ENCODE data around the gene ANKS1B. TPM values are rescaled to one million over a fixed set of nuclear protein-coding genes. Genes with fewer than 3 reads are reported as not detected.

ANKS1B gene
- total and polyA plus RNA-seq, 4 experiments from 2014 or later, result 0.28 to 0.55 TPM; not detected in 2

DNA sequence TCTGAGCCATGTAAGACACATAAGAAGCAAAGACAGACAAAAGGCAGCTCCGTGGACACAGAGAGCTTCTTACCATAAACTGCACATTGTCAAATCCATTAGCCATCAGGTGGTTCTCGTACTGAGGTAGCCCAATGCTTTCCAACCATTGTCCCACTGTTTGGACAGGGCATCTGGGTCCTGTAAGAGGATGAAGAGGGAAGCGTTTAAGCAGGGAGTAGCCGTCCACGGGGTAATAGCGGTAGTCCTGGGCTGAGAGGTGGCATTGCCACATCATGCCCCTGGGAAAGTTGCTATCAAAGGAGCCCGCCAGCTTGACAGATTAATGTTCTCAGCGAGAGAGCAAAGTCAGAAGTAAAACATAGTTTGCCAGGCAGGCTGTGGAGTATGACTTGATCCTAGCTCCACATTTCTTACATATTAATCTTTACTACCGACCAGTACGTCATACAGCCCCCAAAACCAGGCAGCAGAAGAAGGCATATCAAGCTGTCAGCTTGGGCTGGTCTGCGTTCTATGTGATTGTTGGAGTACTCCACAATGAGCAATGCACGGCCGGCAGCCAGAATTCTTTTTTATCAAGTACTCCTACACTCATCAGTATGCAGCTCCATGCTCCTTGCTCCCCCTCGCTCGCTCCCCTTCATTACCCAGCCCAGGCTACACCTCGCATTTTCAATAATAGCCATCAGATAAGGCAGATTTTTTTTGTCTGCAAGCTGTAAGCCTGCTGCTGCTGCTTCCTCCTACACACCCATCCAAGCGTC lies 830.3 kb downstream of the ANKS1B start:
- intact Hi-C loops (cut with micrococcal nuclease), result no loop called here
- DNase-seq, result no peak
- no peaks in the 10 kb centered on the region for H3K9me3 ChIP-seq (ENCODE audit: control insufficient read depth in 1 of 2, low read length in 2 of 2)
- H3K36me3 Mint-ChIP-seq, result no peaks in the 10 kb centered on the region
- H3K4me1 ChIP-seq (ENCODE audit: insufficient read depth, low read length), result no peaks in the 10 kb centered on the region
- ChIA-PET CTCF (ENCODE audit: partially characterized antibody) (no interaction called here), POLR2A (ENCODE audit: partially characterized antibody) (no interaction called here)
- no peaks in the 10 kb centered on the region for H3K36me3 ChIP-seq (ENCODE audit: insufficient read depth, low read length)
- no peaks in the 10 kb centered on the region for H3K4me1 Mint-ChIP-seq
- no peak overlapping the region for H3K27ac ChIP-seq (ENCODE audit: low read depth, low read length)
- H3K27me3 Mint-ChIP-seq, result no peaks in the 10 kb centered on the region
- H3K4me3 Mint-ChIP-seq, result no peak overlapping the region
- no peak overlapping the region for H3K4me3 ChIP-seq (ENCODE audit: low read length in 2 of 2)
- H3K27ac Mint-ChIP-seq, result no peak overlapping the region
- H3K27me3 ChIP-seq (ENCODE audit: insufficient read depth, low read length), result no peaks in the 10 kb centered on the region
- peaks cover 0 to 4% (median under 1%) of the 10 kb centered on the region in 8 donors for H3K9me3 Mint-ChIP-seq

DNA sequence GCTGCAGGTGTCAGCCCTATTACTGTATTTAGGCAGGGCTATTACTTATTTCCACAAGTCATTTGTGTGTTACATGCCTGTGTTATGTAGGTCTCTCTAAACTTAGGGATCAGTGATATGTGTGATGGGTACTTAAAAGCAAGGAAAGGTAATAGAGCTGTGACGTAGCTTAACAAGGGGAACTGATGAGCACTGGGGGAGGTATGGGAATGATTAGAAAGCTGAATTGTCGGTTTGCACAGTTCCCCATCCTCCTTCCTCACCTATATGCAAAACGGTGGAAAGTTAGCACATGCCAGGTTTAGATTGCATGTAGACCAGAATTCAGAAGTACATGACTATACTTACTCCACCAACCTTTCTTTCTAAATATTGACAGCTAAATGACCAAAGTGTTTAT lies 831.4 kb downstream of the ANKS1B start:
- ChIA-PET CTCF (ENCODE audit: partially characterized antibody) (no interaction called here), POLR2A (ENCODE audit: partially characterized antibody) (no interaction called here)
- Mint-ChIP-seq H3K9me3 (peaks cover 0 to 4% (median 0%) of the 10 kb centered on the region in 8 donors), H3K4me1 (no peaks in the 10 kb centered on the region), H3K27ac (no peak overlapping the region), H3K27me3 (no peaks in the 10 kb centered on the region), H3K36me3 (no peaks in the 10 kb centered on the region), H3K4me3 (no peak overlapping the region)
- H3K27me3 ChIP-seq (ENCODE audit: insufficient read depth, low read length), result no peaks in the 10 kb centered on the region
- no peaks in the 10 kb centered on the region for H3K36me3 ChIP-seq (ENCODE audit: insufficient read depth, low read length)
- intact Hi-C loops (cut with micrococcal nuclease), result no loop called here
- no peaks in the 10 kb centered on the region for H3K4me1 ChIP-seq (ENCODE audit: insufficient read depth, low read length)
- no peak for DNase-seq
- no peak overlapping the region for H3K27ac ChIP-seq (ENCODE audit: low read depth, low read length)
- H3K9me3 ChIP-seq (ENCODE audit: control insufficient read depth in 1 of 2, low read length in 2 of 2), result no peaks in the 10 kb centered on the region
- no peak overlapping the region for H3K4me3 ChIP-seq (ENCODE audit: low read length in 2 of 2)

DNA sequence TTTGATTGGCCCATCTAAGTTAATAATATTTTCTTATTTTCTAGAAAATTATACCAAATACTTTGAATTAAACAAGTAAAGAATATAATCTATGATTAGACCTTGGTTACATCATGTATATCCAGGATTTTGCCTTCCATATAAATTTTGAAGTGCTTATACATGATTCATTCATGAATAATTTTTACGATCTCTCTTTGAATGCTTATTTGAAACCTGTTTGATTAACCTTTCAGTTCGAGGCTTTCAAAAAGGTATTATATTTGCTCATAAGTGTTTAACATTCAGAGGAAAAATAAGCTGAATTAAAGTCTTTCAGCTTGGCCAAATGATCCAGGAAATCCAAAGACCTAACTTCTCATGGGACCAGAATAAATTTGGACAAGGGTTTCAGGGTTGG lies 832.4 kb downstream of the ANKS1B start:
- Histone ChIP-seq H3K27me3 (ENCODE audit: insufficient read depth, low read length) (no peaks in the 10 kb centered on the region), H3K36me3 (ENCODE audit: insufficient read depth, low read length) (no peaks in the 10 kb centered on the region), H3K4me1 (ENCODE audit: insufficient read depth, low read length) (no peaks in the 10 kb centered on the region), H3K27ac (ENCODE audit: low read depth, low read length) (no peak overlapping the region), H3K4me3 (ENCODE audit: low read length in 2 of 2) (no peak overlapping the region), H3K9me3 (ENCODE audit: control insufficient read depth in 1 of 2, low read length in 2 of 2) (no peaks in the 10 kb centered on the region)
- Mint-ChIP-seq H3K9me3 (peaks cover 0 to 4% (median 0%) of the 10 kb centered on the region in 8 donors), H3K4me1 (no peaks in the 10 kb centered on the region), H3K27me3 (no peaks in the 10 kb centered on the region), H3K4me3 (no peak overlapping the region), H3K36me3 (no peaks in the 10 kb centered on the region), H3K27ac (no peak overlapping the region)
- DNase-seq, result no peak
- CTCF ChIA-PET (ENCODE audit: partially characterized antibody), result no interaction called here
- POLR2A ChIA-PET (ENCODE audit: partially characterized antibody), result no interaction called here
- intact Hi-C loops (cut with micrococcal nuclease), result no loop called here

DNA sequence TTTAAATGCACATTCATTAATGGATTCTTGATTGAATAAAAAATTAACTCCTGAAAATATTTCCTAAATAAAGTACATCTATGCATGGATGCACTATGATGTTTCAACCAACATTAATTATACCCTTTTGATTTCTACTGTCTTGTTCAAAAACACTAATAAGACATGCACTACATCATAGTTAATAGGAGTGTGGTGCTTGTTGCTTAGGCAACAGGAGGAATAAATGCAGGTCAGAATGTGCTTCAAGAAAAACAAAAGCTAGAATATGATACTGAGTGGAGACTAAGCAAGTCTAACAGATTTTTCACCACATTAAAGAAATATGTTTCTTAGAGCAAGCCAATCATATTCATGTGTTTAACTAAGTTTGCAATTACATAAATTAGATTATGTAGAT lies 833.0 kb downstream of the ANKS1B start:
- Histone ChIP-seq H3K9me3 (ENCODE audit: control insufficient read depth in 1 of 2, low read length in 2 of 2) (no peaks in the 10 kb centered on the region), H3K4me3 (ENCODE audit: low read length in 2 of 2) (no peak overlapping the region), H3K4me1 (ENCODE audit: insufficient read depth, low read length) (no peaks in the 10 kb centered on the region), H3K27me3 (ENCODE audit: insufficient read depth, low read length) (no peaks in the 10 kb centered on the region), H3K27ac (ENCODE audit: low read depth, low read length) (no peak overlapping the region), H3K36me3 (ENCODE audit: insufficient read depth, low read length) (no peaks in the 10 kb centered on the region)
- Mint-ChIP-seq H3K4me1 (no peaks in the 10 kb centered on the region), H3K9me3 (peaks cover 0 to 4% (median 0%) of the 10 kb centered on the region in 8 donors), H3K27ac (no peak overlapping the region), H3K27me3 (no peaks in the 10 kb centered on the region), H3K36me3 (no peaks in the 10 kb centered on the region), H3K4me3 (no peak overlapping the region)
- intact Hi-C loops (cut with micrococcal nuclease), result no loop called here
- no peak for DNase-seq
- POLR2A ChIA-PET (ENCODE audit: partially characterized antibody), result no interaction called here
- CTCF ChIA-PET (ENCODE audit: partially characterized antibody), result no interaction called here

DNA sequence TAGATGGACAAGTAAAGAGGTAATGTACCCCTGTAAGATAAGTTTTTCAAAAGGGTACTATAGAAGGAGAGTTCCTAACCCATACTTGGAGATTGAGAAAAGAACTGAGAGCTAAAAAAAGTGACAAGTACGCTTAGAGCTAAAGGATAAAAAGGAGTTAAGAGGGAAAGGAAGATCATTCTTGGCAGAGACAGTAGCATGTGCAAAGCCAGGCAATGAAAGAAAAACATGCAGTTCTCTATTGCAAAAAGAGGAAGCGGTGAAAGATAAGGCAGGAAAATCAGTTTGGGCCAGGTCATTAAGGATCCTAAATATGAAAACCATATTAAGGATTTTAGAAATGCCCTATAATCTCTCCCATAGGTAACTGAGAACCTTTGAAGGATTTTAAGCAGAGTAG lies 837.6 kb downstream of the ANKS1B start:
- H3K4me3 ChIP-seq (ENCODE audit: low read length in 2 of 2), result no peak overlapping the region
- DNase-seq, result no peak

DNA sequence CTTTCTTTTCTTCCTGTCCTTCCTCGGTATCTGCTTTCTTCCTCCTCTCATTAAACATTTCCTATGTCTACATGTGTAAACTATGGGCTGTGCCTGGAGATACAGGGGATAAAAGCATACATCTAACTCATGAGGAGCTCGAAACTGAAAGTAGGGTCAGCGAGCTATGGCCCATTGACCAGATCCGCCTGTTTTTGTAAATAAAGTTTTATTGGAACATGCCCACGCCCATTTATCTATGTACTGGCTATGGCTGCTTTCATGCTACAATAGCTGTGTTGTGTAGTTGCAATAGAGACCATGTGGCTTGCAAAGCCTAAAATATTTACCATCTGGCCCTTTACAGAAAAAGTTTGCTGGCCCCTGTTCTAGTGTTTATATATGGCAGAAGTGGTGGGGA lies 838.0 kb downstream of the ANKS1B start:
- POLR2A ChIA-PET (ENCODE audit: partially characterized antibody), result no interaction called here
- no peaks in the 10 kb centered on the region for H3K36me3 Mint-ChIP-seq
- intact Hi-C loops (cut with micrococcal nuclease), result no loop called here
- Histone ChIP-seq H3K4me3 (ENCODE audit: low read length in 2 of 2) (no peak overlapping the region), H3K27ac (ENCODE audit: low read depth, low read length) (no peak overlapping the region), H3K4me1 (ENCODE audit: insufficient read depth, low read length) (no peaks in the 10 kb centered on the region), H3K27me3 (ENCODE audit: insufficient read depth, low read length) (no peaks in the 10 kb centered on the region), H3K36me3 (ENCODE audit: insufficient read depth, low read length) (no peaks in the 10 kb centered on the region), H3K9me3 (ENCODE audit: control insufficient read depth in 1 of 2, low read length in 2 of 2) (no peaks in the 10 kb centered on the region)
- H3K4me1 Mint-ChIP-seq, result no peaks in the 10 kb centered on the region
- H3K4me3 Mint-ChIP-seq, result no peak overlapping the region
- CTCF ChIA-PET (ENCODE audit: partially characterized antibody), result interaction anchor here (1.2 kb wide), 1 partner anchor 12 kb away, joined by 4 read pairs; no protein-coding TSS in a partner anchor
- H3K9me3 Mint-ChIP-seq, result peaks cover 3 to 27% (median 9%) of the 10 kb centered on the region in 8 donors
- no peak overlapping the region for H3K27ac Mint-ChIP-seq
- H3K27me3 Mint-ChIP-seq, result no peaks in the 10 kb centered on the region
- no peak for DNase-seq

More for the DNA sequence above, 837.6 kb downstream of the ANKS1B start:
- Mint-ChIP-seq H3K4me3 (no peak overlapping the region), H3K27ac (no peak overlapping the region), H3K27me3 (no peaks in the 10 kb centered on the region), H3K4me1 (no peaks in the 10 kb centered on the region), H3K9me3 (peaks cover under 1 to 23% (median 6%) of the 10 kb centered on the region in 8 donors), H3K36me3 (no peaks in the 10 kb centered on the region)
- POLR2A ChIA-PET (ENCODE audit: partially characterized antibody), result no interaction called here
- intact Hi-C loops (cut with micrococcal nuclease), result no loop called here
- Histone ChIP-seq H3K27me3 (ENCODE audit: insufficient read depth, low read length) (no peaks in the 10 kb centered on the region), H3K4me1 (ENCODE audit: insufficient read depth, low read length) (no peaks in the 10 kb centered on the region), H3K9me3 (ENCODE audit: control insufficient read depth in 1 of 2, low read length in 2 of 2) (no peaks in the 10 kb centered on the region), H3K36me3 (ENCODE audit: insufficient read depth, low read length) (no peaks in the 10 kb centered on the region), H3K27ac (ENCODE audit: low read depth, low read length) (no peak overlapping the region)
- CTCF ChIA-PET (ENCODE audit: partially characterized antibody), result no interaction called here

DNA sequence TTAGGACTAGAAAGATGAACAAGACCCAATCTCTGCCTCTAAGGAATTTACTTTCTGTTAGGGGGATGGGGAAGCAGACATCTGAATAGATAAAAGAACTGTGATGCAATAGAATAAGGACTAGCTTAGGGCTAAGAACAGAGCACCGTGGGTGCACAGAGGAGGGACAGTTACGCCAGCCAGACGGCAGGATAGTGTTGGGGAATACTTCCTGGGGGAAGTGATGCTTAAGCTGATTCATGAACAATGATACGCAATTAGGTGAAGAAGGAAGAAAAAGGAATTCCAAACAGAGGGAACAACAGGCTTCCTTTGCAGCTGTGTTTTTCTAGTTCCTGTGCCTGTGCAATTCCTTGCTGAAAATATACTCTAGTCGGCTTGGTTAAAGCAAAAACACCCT lies 838.6 kb downstream of the ANKS1B start:
- DNase-seq, result no peak
- ChIA-PET POLR2A (ENCODE audit: partially characterized antibody) (no interaction called here), CTCF (ENCODE audit: partially characterized antibody) (interaction anchor here (1.2 kb wide), 1 partner anchor 12 kb away, joined by 4 read pairs; no protein-coding TSS in a partner anchor)
- H3K4me3 Mint-ChIP-seq, result no peak overlapping the region
- H3K9me3 Mint-ChIP-seq, result peaks cover 3 to 29% (median 10%) of the 10 kb centered on the region in 8 donors
- H3K36me3 Mint-ChIP-seq, result no peaks in the 10 kb centered on the region
- Histone ChIP-seq H3K4me1 (ENCODE audit: insufficient read depth, low read length) (no peaks in the 10 kb centered on the region), H3K36me3 (ENCODE audit: insufficient read depth, low read length) (no peaks in the 10 kb centered on the region), H3K9me3 (ENCODE audit: control insufficient read depth in 1 of 2, low read length in 2 of 2) (no peaks in the 10 kb centered on the region), H3K27me3 (ENCODE audit: insufficient read depth, low read length) (no peaks in the 10 kb centered on the region), H3K27ac (ENCODE audit: low read depth, low read length) (no peak overlapping the region), H3K4me3 (ENCODE audit: low read length in 2 of 2) (no peak overlapping the region)
- no peak overlapping the region for H3K27ac Mint-ChIP-seq
- H3K27me3 Mint-ChIP-seq, result no peaks in the 10 kb centered on the region
- intact Hi-C loops (cut with micrococcal nuclease), result no loop called here
- H3K4me1 Mint-ChIP-seq, result no peaks in the 10 kb centered on the region

Measured in CD4-positive, alpha-beta memory T cell (primary cell).